ENCODE data around the gene TEX19.
"Not testable (repeated sequence)": the region's sequence is repeated elsewhere in the genome, so short reads cannot be mapped to it uniquely, and the experiment has no call there.

Gene TEX19

GRCh38 chr17:82377924-82378740 lies 19.1 kb downstream of the TEX19 start:
- no peak overlapping the region for H3K9ac ChIP-seq (ENCODE audit: low read length)
- no peaks in the 10 kb centered on the region for H3K4me1 ChIP-seq (ENCODE audit: insufficient read depth, low read length)
- H3K36me3 ChIP-seq (ENCODE audit: insufficient read depth, low read length) = no peaks in the 10 kb centered on the region
- H3K4me3 ChIP-seq (ENCODE audit: low read depth in 1 of 2, low read length in 2 of 2) = no peak overlapping the region
- H3K27me3 ChIP-seq (ENCODE audit: control insufficient read depth in 1 of 2, insufficient read depth in 2 of 2, low read length in 2 of 2) = peaks cover 7 to 48% of the 10 kb centered on the region in 2 donors
- H3K9me3 ChIP-seq (ENCODE audit: low read length) = no peaks in the 10 kb centered on the region
- H3K27ac ChIP-seq (ENCODE audit: low read depth, low read length) = no peak overlapping the region

GRCh38 chr17:82378741-82379021 lies 19.6 kb downstream of the TEX19 start:
- no peaks in the 10 kb centered on the region for H3K9me3 ChIP-seq (ENCODE audit: low read length)
- H3K27me3 ChIP-seq (ENCODE audit: control insufficient read depth in 1 of 2, insufficient read depth in 2 of 2, low read length in 2 of 2) = peaks cover 7 to 48% of the 10 kb centered on the region in 2 donors
- H3K4me1 ChIP-seq (ENCODE audit: insufficient read depth, low read length) = no peaks in the 10 kb centered on the region
- no peak overlapping the region for H3K9ac ChIP-seq (ENCODE audit: low read length)
- no peak overlapping the region for H3K27ac ChIP-seq (ENCODE audit: low read depth, low read length)
- no peak overlapping the region for H3K4me3 ChIP-seq (ENCODE audit: low read depth in 1 of 2, low read length in 2 of 2)
- no peaks in the 10 kb centered on the region for H3K36me3 ChIP-seq (ENCODE audit: insufficient read depth, low read length)

GRCh38 chr17:82380860-82381702 lies 22.0 kb downstream of the TEX19 start:
- H3K36me3 ChIP-seq (ENCODE audit: insufficient read depth, low read length) = no peaks in the 10 kb centered on the region
- H3K9me3 ChIP-seq (ENCODE audit: low read length) = no peaks in the 10 kb centered on the region
- H3K27ac ChIP-seq (ENCODE audit: low read depth, low read length) = no peak overlapping the region
- H3K4me3 ChIP-seq (ENCODE audit: low read depth in 1 of 2, low read length in 2 of 2) = no peak overlapping the region
- H3K27me3 ChIP-seq (ENCODE audit: control insufficient read depth in 1 of 2, insufficient read depth in 2 of 2, low read length in 2 of 2) = peaks cover 13 to 49% of the 10 kb centered on the region in 2 donors
- H3K9ac ChIP-seq (ENCODE audit: low read length) = no peak overlapping the region
- H3K4me1 ChIP-seq (ENCODE audit: insufficient read depth, low read length) = no peaks in the 10 kb centered on the region

GRCh38 chr17:82381703-82382009 lies 22.6 kb downstream of the TEX19 start:
- not testable (repeated sequence) for H3K4me1 ChIP-seq (ENCODE audit: insufficient read depth, low read length); H3K9ac ChIP-seq (ENCODE audit: low read length); H3K9me3 ChIP-seq (ENCODE audit: low read length); H3K27ac ChIP-seq (ENCODE audit: low read depth, low read length); H3K36me3 ChIP-seq (ENCODE audit: insufficient read depth, low read length); H3K4me3 ChIP-seq (ENCODE audit: low read depth in 1 of 2, low read length in 2 of 2)
- peaks cover 16 to 50% of the 10 kb centered on the region in 2 donors for H3K27me3 ChIP-seq (ENCODE audit: control insufficient read depth in 1 of 2, insufficient read depth in 2 of 2, low read length in 2 of 2)

- not testable (repeated sequence) for H3K9ac ChIP-seq (ENCODE audit: low read length); H3K9me3 ChIP-seq (ENCODE audit: low read length); H3K4me3 ChIP-seq (ENCODE audit: low read depth in 1 of 2, low read length in 2 of 2); H3K36me3 ChIP-seq (ENCODE audit: insufficient read depth, low read length); H3K27ac ChIP-seq (ENCODE audit: low read depth, low read length); H3K4me1 ChIP-seq (ENCODE audit: insufficient read depth, low read length)
- H3K27me3 ChIP-seq (ENCODE audit: control insufficient read depth in 1 of 2, insufficient read depth in 2 of 2, low read length in 2 of 2) = peaks cover 18 to 57% of the 10 kb centered on the region in 2 donors
Measured at GRCh38 chr17:82382220-82382932, 23.3 kb downstream of the TEX19 start.

GRCh38 chr17:82382933-82383255 lies 23.8 kb downstream of the TEX19 start:
- Histone ChIP-seq H3K4me1 (ENCODE audit: insufficient read depth, low read length) (no peaks in the 10 kb centered on the region), H3K4me3 (ENCODE audit: low read depth in 1 of 2, low read length in 2 of 2) (no peak overlapping the region), H3K9me3 (ENCODE audit: low read length) (no peaks in the 10 kb centered on the region), H3K36me3 (ENCODE audit: insufficient read depth, low read length) (no peaks in the 10 kb centered on the region), H3K9ac (ENCODE audit: low read length) (no peak overlapping the region), H3K27ac (ENCODE audit: low read depth, low read length) (no peak overlapping the region), H3K27me3 (ENCODE audit: control insufficient read depth in 1 of 2, insufficient read depth in 2 of 2, low read length in 2 of 2) (peaks cover 18 to 61% of the 10 kb centered on the region in 2 donors)

GRCh38 chr17:82383411-82383810 lies 24.4 kb downstream of the TEX19 start:
- H3K9me3 ChIP-seq (ENCODE audit: low read length) = no peaks in the 10 kb centered on the region
- peaks cover 15 to 56% of the 10 kb centered on the region in 2 donors for H3K27me3 ChIP-seq (ENCODE audit: control insufficient read depth in 1 of 2, insufficient read depth in 2 of 2, low read length in 2 of 2)
- no peak overlapping the region for H3K4me3 ChIP-seq (ENCODE audit: low read depth in 1 of 2, low read length in 2 of 2)
- no peak overlapping the region for H3K9ac ChIP-seq (ENCODE audit: low read length)
- H3K4me1 ChIP-seq (ENCODE audit: insufficient read depth, low read length) = no peaks in the 10 kb centered on the region
- no peak overlapping the region for H3K27ac ChIP-seq (ENCODE audit: low read depth, low read length)
- no peaks in the 10 kb centered on the region for H3K36me3 ChIP-seq (ENCODE audit: insufficient read depth, low read length)

- Histone ChIP-seq H3K9me3 (ENCODE audit: low read length) (no peaks in the 10 kb centered on the region), H3K36me3 (ENCODE audit: insufficient read depth, low read length) (no peaks in the 10 kb centered on the region), H3K27me3 (ENCODE audit: control insufficient read depth in 1 of 2, insufficient read depth in 2 of 2, low read length in 2 of 2) (peaks cover 10 to 51% of the 10 kb centered on the region in 2 donors), H3K4me1 (ENCODE audit: insufficient read depth, low read length) (no peaks in the 10 kb centered on the region), H3K9ac (ENCODE audit: low read length) (no peak overlapping the region), H3K27ac (ENCODE audit: low read depth, low read length) (no peak overlapping the region), H3K4me3 (ENCODE audit: low read depth in 1 of 2, low read length in 2 of 2) (no peak overlapping the region)
Measured at GRCh38 chr17:82384051-82384729, 25.1 kb downstream of the TEX19 start.

- no peak overlapping the region for H3K9ac ChIP-seq (ENCODE audit: low read length)
- no peak overlapping the region for H3K27ac ChIP-seq (ENCODE audit: low read depth, low read length)
- H3K9me3 ChIP-seq (ENCODE audit: low read length) = no peaks in the 10 kb centered on the region
- no peaks in the 10 kb centered on the region for H3K4me1 ChIP-seq (ENCODE audit: insufficient read depth, low read length)
- peaks cover 10 to 46% of the 10 kb centered on the region in 2 donors for H3K27me3 ChIP-seq (ENCODE audit: control insufficient read depth in 1 of 2, insufficient read depth in 2 of 2, low read length in 2 of 2)
- H3K4me3 ChIP-seq (ENCODE audit: low read depth in 1 of 2, low read length in 2 of 2) = no peak overlapping the region
- no peaks in the 10 kb centered on the region for H3K36me3 ChIP-seq (ENCODE audit: insufficient read depth, low read length)
Measured at GRCh38 chr17:82384730-82385481, 25.9 kb downstream of the TEX19 start.

GRCh38 chr17:82385559-82386254 lies 26.7 kb downstream of the TEX19 start:
- H3K27me3 ChIP-seq (ENCODE audit: control insufficient read depth in 1 of 2, insufficient read depth in 2 of 2, low read length in 2 of 2) = peaks cover 10 to 46% of the 10 kb centered on the region in 2 donors
- no peaks in the 10 kb centered on the region for H3K4me1 ChIP-seq (ENCODE audit: insufficient read depth, low read length)
- no peak overlapping the region for H3K27ac ChIP-seq (ENCODE audit: low read depth, low read length)

More at GRCh38 chr17:82385559-82386254, 26.7 kb downstream of the TEX19 start:
- Histone ChIP-seq H3K9ac (ENCODE audit: low read length) (no peak overlapping the region), H3K36me3 (ENCODE audit: insufficient read depth, low read length) (no peaks in the 10 kb centered on the region), H3K9me3 (ENCODE audit: low read length) (no peaks in the 10 kb centered on the region), H3K4me3 (ENCODE audit: low read depth in 1 of 2, low read length in 2 of 2) (no peak overlapping the region)

Measured in muscle layer of colon (tissue), 2 donors.